Keratinocyte (primary cell): ENCODE data around the gene CMBL.

Source experiments
- EZH2 ChIP-seq: IDR thresholded peaks from one replicate; pipeline ENCODE4 v1.6.1; 2012; ENCODE audit warnings: inconsistent platforms, mild to moderate bottlenecking, low read length, moderate library complexity
- TF ChIP-seq, protein P1 (sequence below), 3 experiments: IDR thresholded peaks in 1 of 3; conservative IDR thresholded peaks in 1 of 3; optimal IDR thresholded peaks in 1 of 3; 2 replicates in 2 of 3; 3 replicates in 1 of 3; pipeline versions ENCODE3 to v1.5.1; 2011; ENCODE audit warnings: low read length in 3 of 3, mild to moderate bottlenecking in 3 of 3, moderate library complexity in 2 of 3, control low read depth in 1 of 3, inconsistent platforms in 1 of 3; ENCODE audit not compliant: insufficient read depth in 2 of 3; ENCODE audit errors: extremely low read depth in 1 of 3

DNA sequence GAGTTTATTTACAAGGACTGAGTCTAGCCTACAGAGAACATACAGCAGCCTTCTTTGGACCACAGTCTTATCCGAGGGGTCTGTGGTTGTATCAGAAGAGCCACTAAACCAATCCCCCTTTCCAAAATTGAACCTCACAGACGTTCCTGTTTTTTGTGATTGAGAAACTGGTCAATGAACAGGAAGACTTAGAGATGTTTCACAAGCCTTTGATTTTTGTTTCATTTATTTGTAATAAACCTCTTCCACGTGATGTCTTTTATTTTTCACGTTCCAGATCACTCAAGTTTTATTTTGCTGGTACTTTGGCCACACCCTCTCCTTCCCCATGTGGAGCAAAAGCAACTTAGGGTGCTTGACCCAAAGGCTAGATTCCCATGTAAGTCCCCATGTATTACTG is 41.6 kb downstream of the CMBL start:
- TF ChIP-seq, protein P1, sequence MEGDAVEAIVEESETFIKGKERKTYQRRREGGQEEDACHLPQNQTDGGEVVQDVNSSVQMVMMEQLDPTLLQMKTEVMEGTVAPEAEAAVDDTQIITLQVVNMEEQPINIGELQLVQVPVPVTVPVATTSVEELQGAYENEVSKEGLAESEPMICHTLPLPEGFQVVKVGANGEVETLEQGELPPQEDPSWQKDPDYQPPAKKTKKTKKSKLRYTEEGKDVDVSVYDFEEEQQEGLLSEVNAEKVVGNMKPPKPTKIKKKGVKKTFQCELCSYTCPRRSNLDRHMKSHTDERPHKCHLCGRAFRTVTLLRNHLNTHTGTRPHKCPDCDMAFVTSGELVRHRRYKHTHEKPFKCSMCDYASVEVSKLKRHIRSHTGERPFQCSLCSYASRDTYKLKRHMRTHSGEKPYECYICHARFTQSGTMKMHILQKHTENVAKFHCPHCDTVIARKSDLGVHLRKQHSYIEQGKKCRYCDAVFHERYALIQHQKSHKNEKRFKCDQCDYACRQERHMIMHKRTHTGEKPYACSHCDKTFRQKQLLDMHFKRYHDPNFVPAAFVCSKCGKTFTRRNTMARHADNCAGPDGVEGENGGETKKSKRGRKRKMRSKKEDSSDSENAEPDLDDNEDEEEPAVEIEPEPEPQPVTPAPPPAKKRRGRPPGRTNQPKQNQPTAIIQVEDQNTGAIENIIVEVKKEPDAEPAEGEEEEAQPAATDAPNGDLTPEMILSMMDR (optimal IDR thresholded peaks at IDR 0.05 in 1 of 3, IDR thresholded peaks at IDR 0.05 in 1 of 3, conservative IDR thresholded peaks at IDR 0.05 in 1 of 3; ENCODE audit: extremely low read depth in 1 of 3, insufficient read depth in 2 of 3, low read length in 3 of 3) = no peak
- no peak for TF ChIP-seq EZH2
